Skeletal muscle tissue (tissue), 4 donors: ENCODE data around the gene DEFB113. TPM values are rescaled to one million over a fixed set of nuclear protein-coding genes. Genes with fewer than 3 reads are reported as not detected.

Experiments used
- H3K27ac ChIP-seq: one replicate; pipeline ENCODE4 v1.7.0; 2013; ENCODE audit warnings: mild to moderate bottlenecking, low read depth, low read length, inconsistent platforms
- H3K27me3 ChIP-seq, 3 donors: one replicate each; pipeline ENCODE4 v1.7.0; 2013; ENCODE audit warnings: low read length in 3 of 3; ENCODE audit not compliant: control insufficient read depth in 3 of 3, insufficient read depth in 3 of 3
- H3K36me3 ChIP-seq, 3 donors: one replicate each; pipeline ENCODE4 v1.7.0; 2013; ENCODE audit warnings: low read length in 3 of 3; ENCODE audit not compliant: control insufficient read depth in 3 of 3, insufficient read depth in 3 of 3
- H3K4me1 ChIP-seq, 3 donors: one replicate each; pipeline ENCODE4 v1.7.0; 2013; ENCODE audit warnings: low read length in 3 of 3, mild to moderate bottlenecking in 3 of 3; ENCODE audit not compliant: control insufficient read depth in 3 of 3, insufficient read depth in 3 of 3
- H3K4me3 ChIP-seq, 3 donors: one replicate each; pipeline ENCODE4 v1.7.0; 2013; ENCODE audit warnings: low read length in 3 of 3
- H3K9ac ChIP-seq, 3 donors: one replicate each; pipeline ENCODE4 v1.7.0; 2013; ENCODE audit warnings: low read length in 3 of 3, mild to moderate bottlenecking in 3 of 3, moderate library complexity in 2 of 3, low read depth in 1 of 3
- H3K9me3 ChIP-seq, 3 donors: one replicate each; pipeline ENCODE4 v1.7.0; 2013; ENCODE audit warnings: low read length in 3 of 3; ENCODE audit not compliant: control insufficient read depth in 3 of 3
- total RNA-seq: library from RNA; depleted of rRNA; stranded (reverse); fragments of >200 nt; gene quantifications from one replicate; pipeline ENCODE4 v1.2.3, GENCODE V29; 2014
- donor health status: Osteomylitis.

DEFB113 gene
- total RNA-seq, 1 donor from 2014 or later = not detected

- Histone ChIP-seq H3K27me3 (no peaks in the 10 kb centered on the region), H3K9ac (no peak overlapping the region), H3K9me3 (no peaks in the 10 kb centered on the region), H3K4me1 (no peaks in the 10 kb centered on the region), H3K27ac (no peak overlapping the region), H3K4me3 (no peak overlapping the region), H3K36me3 (no peaks in the 10 kb centered on the region)
Measured at GRCh38 chr6:49919261-49919660, 50.2 kb downstream of the DEFB113 start.

GRCh38 chr6:49918787-49919186, 50.6 kb downstream of the DEFB113 start:
- no peaks in the 10 kb centered on the region for H3K36me3 ChIP-seq
- no peaks in the 10 kb centered on the region for H3K9me3 ChIP-seq
- no peak overlapping the region for H3K27ac ChIP-seq
- H3K27me3 ChIP-seq = no peaks in the 10 kb centered on the region
- H3K4me1 ChIP-seq = peaks cover 0 to 2% (median 0%) of the 10 kb centered on the region in 3 donors
- no peak overlapping the region for H3K4me3 ChIP-seq
- no peak overlapping the region for H3K9ac ChIP-seq

Other genes starting within 250 kb of the DEFB113 start
- not detected for gene CRISP3, start 225.2 kb downstream of the DEFB113 start, total RNA-seq
- gene PGK2, start 182.3 kb downstream of the DEFB113 start, total RNA-seq = not detected
- not detected for gene CRISP1, start 103.1 kb downstream of the DEFB113 start, total RNA-seq
- gene DEFB114, start 5.5 kb downstream of the DEFB113 start, total RNA-seq = not detected
- gene DEFB110, start 52.4 kb upstream of the DEFB113 start, total RNA-seq = not detected
- gene DEFB112, start 80.3 kb upstream of the DEFB113 start, total RNA-seq = not detected